Transverse colon (tissue), 4 donors: ENCODE results near the gene GALNT17.

Source experiments
- CTCF ChIP-seq, 5 experiments: fragments of 200-600 bp in 3 of 5; fragments of 450-650 bp in 2 of 5; sonication (generic) in 3 of 5; IDR thresholded peaks; 1 replicate in 2 of 5; 2 replicates in 3 of 5; pipeline ENCODE4 v1.5.1; 2016 to 2017; ENCODE audit warnings: antibody characterized with exemption in 5 of 5, inconsistent platforms in 3 of 5, mild to moderate bottlenecking in 2 of 5, moderate library complexity in 1 of 5
- EP300 ChIP-seq: sonication (generic); formaldehyde crosslinking; IDR thresholded peaks from one replicate; pipeline ENCODE4 v1.6.1; 2017; ENCODE audit warnings: antibody characterized with exemption, low read depth
- POLR2A ChIP-seq: fragments of 450-650 bp; IDR thresholded peaks from one replicate; pipeline ENCODE4 v1.6.1; 2016; ENCODE audit warnings: antibody characterized with exemption, mild to moderate bottlenecking, moderate library complexity
- POLR2AphosphoS5 ChIP-seq, 3 donors: sonication (generic); formaldehyde crosslinking; IDR thresholded peaks; one replicate each; pipeline ENCODE4 v1.6.1; 2016; ENCODE audit warnings: antibody characterized with exemption in 3 of 3

- TF ChIP-seq CTCF (IDR thresholded peaks at IDR 0.05) (no peak), POLR2AphosphoS5 (IDR thresholded peaks at IDR 0.05) (no peak), POLR2A (no peak), EP300 (no peak)
These were observed 155.0 kb downstream of the GALNT17 start for GRCh38 chr7:71286924-71287323.
